Measurements from ENCODE around the gene C22orf39.

- no peak for TF ChIP-seq CTCF (conservative IDR thresholded peaks at IDR 0.05 in 1 of 2, IDR thresholded peaks at IDR 0.05 in 1 of 2; ENCODE audit: low read depth in 1 of 2, low read length in 2 of 2)
- no peak for TF ChIP-seq EZH2 (IDR thresholded peaks at IDR 0.05; ENCODE audit: low read length, missing control alignments)
These were observed 19.6 kb upstream of the C22orf39 start for GRCh38 chr22:19466848-19467752.
